ENCODE measurements around the gene SUN1.
"Not testable (repeated sequence)": the region's sequence is repeated elsewhere in the genome, so short reads cannot be mapped to it uniquely, and the experiment has no call there.

Gene SUN1

GRCh38 chr7:835021-835420 lies 2.7 kb downstream of the SUN1 start:
- no peak for DNase-seq

- DNase-seq, result no peak
Observed at GRCh38 chr7:835485-836401, 3.5 kb downstream of the SUN1 start.

- no peak for DNase-seq
Observed at GRCh38 chr7:836429-836828, 4.2 kb downstream of the SUN1 start.

GRCh38 chr7:837001-837400 lies 4.7 kb downstream of the SUN1 start:
- no peak for DNase-seq

GRCh38 chr7:840001-840600 lies 7.8 kb downstream of the SUN1 start:
- no peak for DNase-seq

- DNase-seq, result no peak
Observed at GRCh38 chr7:841943-842342, 9.7 kb downstream of the SUN1 start.

GRCh38 chr7:842431-843031 lies 10.3 kb downstream of the SUN1 start:
- peak in 1 of 2 experiments; percentile 13 for DNase-seq

GRCh38 chr7:843230-843629 lies 11.0 kb downstream of the SUN1 start:
- DNase-seq, result no peak

- no peak for DNase-seq
Observed at GRCh38 chr7:844043-844442, 11.8 kb downstream of the SUN1 start.

- DNase-seq, result no peak
Observed at GRCh38 chr7:844514-844913, 12.2 kb downstream of the SUN1 start.

- no peak for DNase-seq
Observed at GRCh38 chr7:845091-845490, 12.8 kb downstream of the SUN1 start.

GRCh38 chr7:845731-846130 lies 13.5 kb downstream of the SUN1 start:
- DNase-seq, result no peak

- DNase-seq, result not testable (repeated sequence)
Observed at GRCh38 chr7:846958-847650, 14.8 kb downstream of the SUN1 start.

- not testable (repeated sequence) for DNase-seq
Observed at GRCh38 chr7:847728-848127, 15.5 kb downstream of the SUN1 start.

GRCh38 chr7:849145-849544 lies 16.9 kb downstream of the SUN1 start:
- DNase-seq, result no peak

GRCh38 chr7:849781-850180 lies 17.5 kb downstream of the SUN1 start:
- DNase-seq, result no peak

GRCh38 chr7:851204-851603 lies 18.9 kb downstream of the SUN1 start:
- no peak for DNase-seq

- DNase-seq, result no peak
Observed at GRCh38 chr7:853366-854117, 21.3 kb downstream of the SUN1 start.

- no peak for DNase-seq
Observed at GRCh38 chr7:854118-854775, 22.0 kb downstream of the SUN1 start.

GRCh38 chr7:855686-856369 lies 23.6 kb downstream of the SUN1 start:
- no peak for DNase-seq

- no peak for DNase-seq
Observed at GRCh38 chr7:856444-857095, 24.3 kb downstream of the SUN1 start.

All from NCI-H2081 (cell line).